AG09319 (cell line): Measurements from ENCODE around the gene MUC5AC.
"Not testable (repeated sequence)": the region's sequence is repeated elsewhere in the genome, so short reads cannot be mapped to it uniquely, and the experiment has no call there.

Experiments
- DNase-seq: peaks from one replicate; pipeline ENCODE4 v3.0.0-alpha.2; 2010; ENCODE audit warnings: low read depth; ENCODE audit errors: extremely low read depth
- TF ChIP-seq, protein P1 (sequence below): IDR thresholded peaks from 2 replicates; pipeline ENCODE4 v1.5.1; 2011; ENCODE audit warnings: low read depth, mild to moderate bottlenecking, inconsistent platforms, low read length, moderate library complexity

Gene MUC5AC

DNA sequence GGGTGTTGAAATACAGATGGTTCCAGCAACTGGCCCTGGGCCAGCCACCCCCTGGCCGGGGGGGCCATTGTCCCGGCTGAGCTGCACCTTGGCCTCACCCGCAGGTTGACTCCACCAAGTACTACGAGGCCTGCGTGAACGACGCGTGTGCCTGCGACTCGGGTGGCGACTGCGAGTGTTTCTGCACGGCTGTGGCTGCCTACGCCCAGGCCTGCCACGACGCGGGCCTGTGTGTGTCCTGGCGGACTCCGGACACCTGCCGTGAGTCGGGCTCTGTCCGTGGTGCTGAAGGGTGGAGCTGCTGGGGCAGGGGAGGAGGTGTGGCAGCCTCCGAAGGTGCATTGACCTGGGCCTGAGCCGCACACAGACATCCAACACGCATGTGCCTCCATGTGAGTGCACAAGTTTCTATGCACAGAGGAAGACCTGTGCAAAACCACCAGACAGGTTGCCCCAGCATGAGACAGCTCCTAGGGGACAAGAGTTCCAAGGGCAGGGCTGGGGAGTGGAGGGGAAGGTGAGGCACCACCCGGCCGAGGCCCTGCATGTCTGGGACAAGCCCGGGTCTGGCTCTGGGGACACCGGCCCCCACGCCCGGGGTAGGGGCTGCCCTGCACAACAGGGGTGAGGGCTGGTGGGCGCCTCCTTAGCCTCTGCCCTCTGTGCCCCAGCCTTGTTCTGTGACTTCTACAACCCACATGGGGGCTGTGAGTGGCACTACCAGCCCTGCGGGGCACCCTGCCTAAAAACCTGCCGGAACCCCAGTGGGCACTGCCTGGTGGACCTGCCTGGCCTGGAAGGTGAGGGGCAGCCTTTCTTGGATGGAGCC, 81.2 kb downstream of the MUC5AC start:
- DNase-seq, result no peak
- TF ChIP-seq, protein P1, sequence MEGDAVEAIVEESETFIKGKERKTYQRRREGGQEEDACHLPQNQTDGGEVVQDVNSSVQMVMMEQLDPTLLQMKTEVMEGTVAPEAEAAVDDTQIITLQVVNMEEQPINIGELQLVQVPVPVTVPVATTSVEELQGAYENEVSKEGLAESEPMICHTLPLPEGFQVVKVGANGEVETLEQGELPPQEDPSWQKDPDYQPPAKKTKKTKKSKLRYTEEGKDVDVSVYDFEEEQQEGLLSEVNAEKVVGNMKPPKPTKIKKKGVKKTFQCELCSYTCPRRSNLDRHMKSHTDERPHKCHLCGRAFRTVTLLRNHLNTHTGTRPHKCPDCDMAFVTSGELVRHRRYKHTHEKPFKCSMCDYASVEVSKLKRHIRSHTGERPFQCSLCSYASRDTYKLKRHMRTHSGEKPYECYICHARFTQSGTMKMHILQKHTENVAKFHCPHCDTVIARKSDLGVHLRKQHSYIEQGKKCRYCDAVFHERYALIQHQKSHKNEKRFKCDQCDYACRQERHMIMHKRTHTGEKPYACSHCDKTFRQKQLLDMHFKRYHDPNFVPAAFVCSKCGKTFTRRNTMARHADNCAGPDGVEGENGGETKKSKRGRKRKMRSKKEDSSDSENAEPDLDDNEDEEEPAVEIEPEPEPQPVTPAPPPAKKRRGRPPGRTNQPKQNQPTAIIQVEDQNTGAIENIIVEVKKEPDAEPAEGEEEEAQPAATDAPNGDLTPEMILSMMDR, result no peak

DNA sequence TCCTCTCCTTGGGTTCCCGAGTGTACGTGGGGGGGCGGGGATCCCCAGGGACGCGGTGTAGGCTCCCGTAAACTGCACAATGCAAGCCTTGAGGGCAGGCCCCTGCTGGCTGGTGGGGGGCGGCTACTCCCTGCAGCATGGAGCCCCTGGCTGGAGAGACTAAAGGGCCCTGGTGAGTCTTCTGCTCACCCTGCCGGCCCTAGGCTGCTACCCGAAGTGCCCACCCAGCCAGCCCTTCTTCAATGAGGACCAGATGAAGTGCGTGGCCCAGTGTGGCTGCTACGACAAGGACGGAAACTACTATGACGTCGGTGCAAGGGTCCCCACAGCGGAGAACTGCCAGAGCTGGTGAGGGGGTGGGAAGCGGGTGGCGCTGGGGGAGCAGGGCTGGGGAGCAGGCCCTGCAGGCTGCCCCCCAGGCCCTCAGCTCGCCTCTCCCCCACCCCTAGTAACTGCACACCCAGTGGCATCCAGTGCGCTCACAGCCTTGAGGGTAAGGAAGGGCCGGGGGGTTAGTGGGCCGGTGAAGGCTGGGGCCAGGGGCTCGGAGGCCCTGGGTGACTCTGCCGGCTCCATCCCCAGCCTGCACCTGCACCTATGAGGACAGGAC, 81.9 kb downstream of the MUC5AC start:
- DNase-seq, result no peak
- TF ChIP-seq, protein P1, result no peak

DNA sequence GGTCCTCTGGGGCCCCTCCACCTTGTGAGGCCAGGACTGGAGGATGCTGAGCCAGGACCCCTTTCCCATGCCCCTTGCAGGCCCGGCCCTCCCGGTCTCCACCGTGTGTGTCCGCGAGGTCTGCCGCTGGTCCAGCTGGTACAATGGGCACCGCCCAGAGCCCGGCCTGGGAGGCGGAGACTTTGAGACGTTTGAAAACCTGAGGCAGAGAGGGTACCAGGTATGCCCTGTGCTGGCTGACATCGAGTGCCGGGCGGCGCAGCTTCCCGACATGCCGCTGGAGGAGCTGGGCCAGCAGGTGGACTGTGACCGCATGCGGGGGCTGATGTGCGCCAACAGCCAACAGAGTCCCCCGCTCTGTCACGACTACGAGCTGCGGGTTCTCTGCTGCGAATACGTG, 83.0 kb downstream of the MUC5AC start:
- DNase-seq, result no peak
- TF ChIP-seq, protein P1, result no peak

DNA sequence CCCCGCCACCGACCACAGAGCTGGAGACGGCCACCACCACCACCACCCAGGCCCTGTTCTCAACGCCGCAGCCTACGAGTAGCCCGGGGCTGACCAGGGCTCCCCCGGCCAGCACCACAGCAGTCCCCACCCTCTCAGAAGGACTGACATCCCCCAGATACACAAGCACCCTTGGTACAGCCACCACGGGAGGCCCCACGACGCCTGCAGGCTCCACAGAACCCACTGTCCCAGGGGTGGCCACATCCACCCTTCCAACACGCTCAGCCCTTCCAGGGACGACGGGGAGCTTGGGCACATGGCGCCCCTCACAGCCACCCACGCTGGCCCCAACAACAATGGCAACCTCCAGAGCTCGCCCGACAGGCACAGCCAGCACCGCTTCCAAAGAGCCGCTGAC, 84.0 kb downstream of the MUC5AC start:
- TF ChIP-seq, protein P1, result no peak

DNA sequence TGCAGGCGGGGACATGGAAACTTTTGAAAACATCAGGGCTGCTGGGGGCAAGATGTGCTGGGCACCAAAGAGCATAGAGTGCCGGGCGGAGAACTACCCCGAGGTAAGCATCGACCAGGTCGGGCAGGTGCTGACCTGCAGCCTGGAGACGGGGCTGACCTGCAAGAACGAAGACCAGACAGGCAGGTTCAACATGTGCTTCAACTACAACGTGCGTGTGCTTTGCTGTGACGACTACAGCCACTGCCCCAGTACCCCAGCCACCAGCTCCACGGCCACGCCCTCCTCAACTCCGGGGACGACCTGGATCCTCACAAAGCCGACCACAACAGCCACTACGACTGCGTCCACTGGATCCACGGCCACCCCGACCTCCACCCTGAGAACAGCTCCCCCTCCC, 84.5 kb downstream of the MUC5AC start:
- TF ChIP-seq, protein P1, result no peak
- DNase-seq, result no peak

More for the DNA sequence above, 84.0 kb downstream of the MUC5AC start:
- no peak for DNase-seq

DNA sequence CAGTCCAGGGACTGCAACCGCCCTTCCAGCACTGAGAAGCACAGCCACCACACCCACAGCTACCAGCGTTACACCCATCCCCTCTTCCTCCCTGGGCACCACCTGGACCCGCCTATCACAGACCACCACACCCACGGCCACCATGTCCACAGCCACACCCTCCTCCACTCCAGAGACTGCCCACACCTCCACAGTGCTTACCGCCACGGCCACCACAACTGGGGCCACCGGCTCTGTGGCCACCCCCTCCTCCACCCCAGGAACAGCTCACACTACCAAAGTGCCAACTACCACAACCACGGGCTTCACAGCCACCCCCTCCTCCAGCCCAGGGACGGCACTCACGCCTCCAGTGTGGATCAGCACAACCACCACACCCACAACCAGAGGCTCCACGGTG, 85.0 kb downstream of the MUC5AC start:
- not testable (repeated sequence) for DNase-seq

DNA sequence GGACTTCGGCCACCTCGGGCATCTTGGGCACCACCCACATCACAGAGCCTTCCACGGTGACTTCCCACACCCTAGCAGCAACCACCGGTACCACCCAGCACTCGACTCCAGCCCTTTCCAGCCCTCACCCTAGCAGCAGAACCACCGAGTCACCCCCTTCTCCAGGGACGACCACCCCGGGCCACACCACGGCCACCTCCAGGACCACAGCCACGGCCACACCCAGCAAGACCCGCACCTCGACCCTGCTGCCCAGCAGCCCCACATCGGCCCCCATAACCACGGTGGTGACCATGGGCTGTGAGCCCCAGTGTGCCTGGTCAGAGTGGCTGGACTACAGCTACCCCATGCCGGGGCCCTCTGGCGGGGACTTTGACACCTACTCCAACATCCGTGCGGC, 85.8 kb downstream of the MUC5AC start:
- not testable (repeated sequence) for DNase-seq

DNA sequence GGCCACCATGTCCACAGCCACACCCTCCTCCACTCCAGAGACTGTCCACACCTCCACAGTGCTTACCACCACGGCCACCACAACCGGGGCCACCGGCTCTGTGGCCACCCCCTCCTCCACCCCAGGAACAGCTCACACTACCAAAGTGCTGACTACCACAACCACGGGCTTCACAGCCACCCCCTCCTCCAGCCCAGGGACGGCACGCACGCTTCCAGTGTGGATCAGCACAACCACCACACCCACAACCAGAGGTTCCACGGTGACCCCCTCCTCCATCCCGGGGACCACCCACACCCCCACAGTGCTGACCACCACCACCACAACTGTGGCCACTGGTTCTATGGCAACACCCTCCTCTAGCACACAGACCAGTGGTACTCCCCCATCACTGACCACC, 86.8 kb downstream of the MUC5AC start:
- DNase-seq, result not testable (repeated sequence)

DNA sequence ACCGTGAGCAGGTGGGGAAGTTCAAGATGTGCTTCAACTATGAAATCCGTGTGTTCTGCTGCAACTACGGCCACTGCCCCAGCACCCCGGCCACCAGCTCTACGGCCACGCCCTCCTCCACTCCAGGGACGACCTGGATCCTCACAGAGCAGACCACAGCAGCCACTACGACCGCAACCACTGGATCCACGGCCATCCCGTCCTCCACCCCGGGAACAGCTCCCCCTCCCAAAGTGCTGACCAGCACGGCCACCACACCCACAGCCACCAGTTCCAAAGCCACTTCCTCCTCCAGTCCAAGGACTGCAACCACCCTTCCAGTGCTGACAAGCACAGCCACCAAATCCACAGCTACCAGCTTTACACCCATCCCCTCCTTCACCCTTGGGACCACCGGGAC, 88.0 kb downstream of the MUC5AC start:
- not testable (repeated sequence) for DNase-seq

DNA sequence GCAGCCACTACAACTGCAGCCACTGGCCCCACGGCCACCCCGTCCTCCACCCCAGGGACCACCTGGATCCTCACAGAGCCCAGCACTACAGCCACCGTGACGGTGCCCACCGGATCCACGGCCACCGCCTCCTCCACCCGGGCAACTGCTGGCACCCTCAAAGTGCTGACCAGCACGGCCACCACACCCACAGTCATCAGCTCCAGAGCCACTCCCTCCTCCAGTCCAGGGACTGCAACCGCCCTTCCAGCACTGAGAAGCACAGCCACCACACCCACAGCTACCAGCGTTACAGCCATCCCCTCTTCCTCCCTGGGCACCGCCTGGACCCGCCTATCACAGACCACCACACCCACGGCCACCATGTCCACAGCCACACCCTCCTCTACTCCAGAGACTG, 88.5 kb downstream of the MUC5AC start:
- not testable (repeated sequence) for DNase-seq

DNA sequence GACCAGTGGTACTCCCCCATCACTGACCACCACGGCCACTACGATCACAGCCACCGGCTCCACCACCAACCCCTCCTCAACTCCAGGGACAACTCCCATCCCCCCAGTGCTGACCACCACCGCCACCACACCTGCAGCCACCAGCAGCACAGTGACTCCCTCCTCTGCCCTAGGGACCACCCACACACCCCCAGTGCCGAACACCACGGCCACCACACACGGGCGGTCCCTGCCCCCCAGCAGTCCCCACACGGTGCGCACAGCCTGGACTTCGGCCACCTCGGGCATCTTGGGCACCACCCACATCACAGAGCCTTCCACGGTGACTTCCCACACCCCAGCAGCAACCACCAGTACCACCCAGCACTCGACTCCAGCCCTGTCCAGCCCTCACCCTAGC, 89.3 kb downstream of the MUC5AC start:
- not testable (repeated sequence) for DNase-seq

DNA sequence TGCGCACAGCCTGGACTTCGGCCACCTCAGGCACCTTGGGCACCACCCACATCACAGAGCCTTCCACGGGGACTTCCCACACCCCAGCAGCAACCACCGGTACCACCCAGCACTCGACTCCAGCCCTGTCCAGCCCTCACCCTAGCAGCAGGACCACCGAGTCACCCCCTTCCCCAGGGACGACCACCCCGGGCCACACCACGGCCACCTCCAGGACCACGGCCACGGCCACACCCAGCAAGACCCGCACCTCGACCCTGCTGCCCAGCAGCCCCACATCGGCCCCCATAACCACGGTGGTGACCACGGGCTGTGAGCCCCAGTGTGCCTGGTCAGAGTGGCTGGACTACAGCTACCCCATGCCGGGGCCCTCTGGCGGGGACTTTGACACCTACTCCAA, 91.2 kb downstream of the MUC5AC start:
- DNase-seq, result not testable (repeated sequence)

DNA sequence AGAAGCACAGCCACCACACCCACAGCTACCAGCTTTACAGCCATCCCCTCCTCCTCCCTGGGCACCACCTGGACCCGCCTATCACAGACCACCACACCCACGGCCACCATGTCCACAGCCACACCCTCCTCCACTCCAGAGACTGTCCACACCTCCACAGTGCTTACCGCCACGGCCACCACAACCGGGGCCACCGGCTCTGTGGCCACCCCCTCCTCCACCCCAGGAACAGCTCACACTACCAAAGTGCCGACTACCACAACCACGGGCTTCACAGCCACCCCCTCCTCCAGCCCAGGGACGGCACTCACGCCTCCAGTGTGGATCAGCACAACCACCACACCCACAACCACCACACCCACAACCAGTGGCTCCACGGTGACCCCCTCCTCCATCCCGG, 92.7 kb downstream of the MUC5AC start:
- not testable (repeated sequence) for DNase-seq
